Endothelial cell of umbilical vein (primary cell): ENCODE measurements around the gene ZNF688.

Source experiments
- EZH2 ChIP-seq: IDR thresholded peaks from 2 replicates; pipeline ENCODE4 v1.6.1; 2012; ENCODE audit warnings: borderline replicate concordance, low read depth, mild to moderate bottlenecking, moderate library complexity, low read length, inconsistent platforms; ENCODE audit not compliant: severe bottlenecking
- MYC ChIP-seq: IDR thresholded peaks from one replicate; pipeline ENCODE4 v1.6.1; 2011; ENCODE audit warnings: mild to moderate bottlenecking, low read depth, low read length
- POLR2A ChIP-seq: IDR thresholded peaks from 2 replicates; pipeline ENCODE4 v1.6.1; 2012; ENCODE audit warnings: low read depth, mild to moderate bottlenecking, control low read depth, low read length
- TF ChIP-seq, protein P1 (sequence below), 2 donors: IDR thresholded peaks; 1 replicate in 1 of 2; 2 replicates in 1 of 2; pipeline ENCODE4 v1.5.1; 2011; ENCODE audit warnings: low read length in 2 of 2, mild to moderate bottlenecking in 2 of 2, moderate library complexity in 2 of 2, control low read depth in 1 of 2, inconsistent platforms in 1 of 2, low read depth in 1 of 2; ENCODE audit not compliant: insufficient read depth in 1 of 2; ENCODE audit errors: extremely low read depth in 1 of 2
- TF ChIP-seq, protein P2 (sequence below): IDR thresholded peaks from 2 replicates; pipeline ENCODE4 v1.6.1; 2011; ENCODE audit not compliant: insufficient read depth, insufficient read length

DNA sequence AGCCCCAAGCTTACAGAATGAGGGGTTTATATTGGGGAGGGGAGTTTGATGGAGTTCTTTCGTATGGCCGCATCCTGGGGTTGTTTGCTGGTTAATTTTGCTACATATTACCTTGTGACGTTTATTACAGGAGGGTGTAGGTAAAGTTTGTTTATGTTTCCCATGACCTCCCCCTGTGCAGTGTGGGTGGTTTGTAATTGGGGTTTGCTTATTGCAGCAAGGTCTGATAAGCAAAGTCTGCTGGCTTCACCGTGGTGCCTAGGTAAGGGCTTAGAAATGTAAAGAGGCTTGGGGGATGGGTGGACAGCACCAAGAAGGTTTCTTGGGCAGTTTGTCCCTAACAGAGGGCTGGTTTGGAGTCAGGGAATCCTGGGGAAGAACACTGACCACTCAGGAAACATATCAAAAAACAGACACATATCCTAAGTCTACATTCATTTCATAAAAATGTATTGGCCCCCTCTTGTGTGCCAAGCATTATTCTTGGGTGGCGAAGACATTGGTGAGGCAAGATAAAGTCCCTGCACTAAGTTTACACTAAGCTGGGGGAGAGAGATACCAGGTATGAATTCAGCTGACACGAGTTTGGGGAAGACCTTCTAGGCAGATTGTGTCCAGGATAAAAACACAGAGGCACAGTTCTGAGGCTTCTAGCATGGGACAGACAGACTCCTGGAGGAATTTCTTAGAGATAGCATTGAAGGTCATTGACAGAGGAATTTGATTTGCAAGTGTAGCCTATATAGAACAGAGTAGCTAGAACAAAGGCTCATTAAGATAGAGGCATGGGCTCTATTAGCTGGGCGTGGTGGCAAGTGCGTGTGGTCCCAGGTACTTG, 22.9 kb downstream of the ZNF688 start:
- TF ChIP-seq, protein P1, sequence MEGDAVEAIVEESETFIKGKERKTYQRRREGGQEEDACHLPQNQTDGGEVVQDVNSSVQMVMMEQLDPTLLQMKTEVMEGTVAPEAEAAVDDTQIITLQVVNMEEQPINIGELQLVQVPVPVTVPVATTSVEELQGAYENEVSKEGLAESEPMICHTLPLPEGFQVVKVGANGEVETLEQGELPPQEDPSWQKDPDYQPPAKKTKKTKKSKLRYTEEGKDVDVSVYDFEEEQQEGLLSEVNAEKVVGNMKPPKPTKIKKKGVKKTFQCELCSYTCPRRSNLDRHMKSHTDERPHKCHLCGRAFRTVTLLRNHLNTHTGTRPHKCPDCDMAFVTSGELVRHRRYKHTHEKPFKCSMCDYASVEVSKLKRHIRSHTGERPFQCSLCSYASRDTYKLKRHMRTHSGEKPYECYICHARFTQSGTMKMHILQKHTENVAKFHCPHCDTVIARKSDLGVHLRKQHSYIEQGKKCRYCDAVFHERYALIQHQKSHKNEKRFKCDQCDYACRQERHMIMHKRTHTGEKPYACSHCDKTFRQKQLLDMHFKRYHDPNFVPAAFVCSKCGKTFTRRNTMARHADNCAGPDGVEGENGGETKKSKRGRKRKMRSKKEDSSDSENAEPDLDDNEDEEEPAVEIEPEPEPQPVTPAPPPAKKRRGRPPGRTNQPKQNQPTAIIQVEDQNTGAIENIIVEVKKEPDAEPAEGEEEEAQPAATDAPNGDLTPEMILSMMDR (IDR thresholded peaks at IDR 0.05; ENCODE audit: extremely low read depth in 1 of 2, insufficient read depth in 1 of 2, low read depth in 1 of 2, low read length in 2 of 2), result no peak
- TF ChIP-seq, protein P2, sequence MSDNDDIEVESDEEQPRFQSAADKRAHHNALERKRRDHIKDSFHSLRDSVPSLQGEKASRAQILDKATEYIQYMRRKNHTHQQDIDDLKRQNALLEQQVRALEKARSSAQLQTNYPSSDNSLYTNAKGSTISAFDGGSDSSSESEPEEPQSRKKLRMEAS, result no peak
- no peak for TF ChIP-seq MYC
- no peak for TF ChIP-seq POLR2A
- TF ChIP-seq EZH2, result no peak
